Measurements from ENCODE around the gene PPIL3.

DNA sequence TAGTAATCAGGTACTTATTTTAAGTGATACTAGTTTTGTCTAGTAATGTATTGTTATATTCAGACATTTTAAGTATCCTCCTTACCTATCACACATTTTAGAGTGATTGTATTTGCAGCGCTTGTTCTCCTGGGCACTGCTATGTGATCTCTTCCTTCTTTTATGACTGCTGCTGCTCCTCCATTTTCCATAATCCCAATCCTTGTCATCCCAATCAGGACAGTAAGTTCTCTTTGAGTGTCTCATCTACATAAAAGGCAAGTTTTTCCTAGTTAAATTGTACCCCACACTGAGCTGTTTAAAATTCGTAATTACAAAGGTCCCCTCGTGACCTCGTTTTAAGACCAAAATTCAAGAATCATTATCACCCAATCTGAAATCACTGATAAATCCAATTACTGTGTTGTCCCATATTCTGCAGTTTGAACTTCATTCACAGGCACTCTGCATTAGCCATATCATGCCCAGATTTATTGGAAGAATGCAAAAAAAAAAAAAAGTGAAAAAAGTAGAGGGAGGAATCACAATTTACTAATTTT, 27.2 kb downstream of the PPIL3 start:
- TF ChIP-seq, protein P1, sequence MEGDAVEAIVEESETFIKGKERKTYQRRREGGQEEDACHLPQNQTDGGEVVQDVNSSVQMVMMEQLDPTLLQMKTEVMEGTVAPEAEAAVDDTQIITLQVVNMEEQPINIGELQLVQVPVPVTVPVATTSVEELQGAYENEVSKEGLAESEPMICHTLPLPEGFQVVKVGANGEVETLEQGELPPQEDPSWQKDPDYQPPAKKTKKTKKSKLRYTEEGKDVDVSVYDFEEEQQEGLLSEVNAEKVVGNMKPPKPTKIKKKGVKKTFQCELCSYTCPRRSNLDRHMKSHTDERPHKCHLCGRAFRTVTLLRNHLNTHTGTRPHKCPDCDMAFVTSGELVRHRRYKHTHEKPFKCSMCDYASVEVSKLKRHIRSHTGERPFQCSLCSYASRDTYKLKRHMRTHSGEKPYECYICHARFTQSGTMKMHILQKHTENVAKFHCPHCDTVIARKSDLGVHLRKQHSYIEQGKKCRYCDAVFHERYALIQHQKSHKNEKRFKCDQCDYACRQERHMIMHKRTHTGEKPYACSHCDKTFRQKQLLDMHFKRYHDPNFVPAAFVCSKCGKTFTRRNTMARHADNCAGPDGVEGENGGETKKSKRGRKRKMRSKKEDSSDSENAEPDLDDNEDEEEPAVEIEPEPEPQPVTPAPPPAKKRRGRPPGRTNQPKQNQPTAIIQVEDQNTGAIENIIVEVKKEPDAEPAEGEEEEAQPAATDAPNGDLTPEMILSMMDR (IDR thresholded peaks at IDR 0.05): no peak
- TF ChIP-seq POLR2A (IDR thresholded peaks at IDR 0.05) (no peak), POLR2AphosphoS5 (IDR thresholded peaks at IDR 0.05; ENCODE audit: insufficient read depth in 1 of 2, low read depth in 1 of 2) (no peak)

Measured in vagina (tissue), 2 donors.